HL-60 (cell line): ENCODE measurements around the gene IMMP2L.

ENCODE experiments used
- DNase-seq, 2 experiments: peaks; one replicate each; pipeline ENCODE4 v3.0.0-alpha.2; 2010 to 2020; ENCODE audit warnings: low read depth in 1 of 2, low spot score in 1 of 2
- H3K27ac ChIP-seq: fragments of 250-450 bp; sonication (Bioruptor Pico); replicated peaks from 2 replicates; pipeline ENCODE4 v1.5.1; 2020; ENCODE audit warnings: mild to moderate bottlenecking, moderate library complexity
- H3K27me3 ChIP-seq: fragments of 250-450 bp; sonication (Bioruptor Pico); 2 replicates; pipeline ENCODE4 v1.5.1; 2021; ENCODE audit warnings: mild to moderate bottlenecking, moderate library complexity; ENCODE audit not compliant: insufficient read depth, poor library complexity, severe bottlenecking
- H3K4me3 ChIP-seq: replicated peaks from 2 replicates; pipeline ENCODE4 v1.5.1; 2011; ENCODE audit warnings: mild to moderate bottlenecking, control low read depth, low read length; ENCODE audit not compliant: insufficient read depth
- GABPA ChIP-seq: IDR thresholded peaks from 2 replicates; pipeline ENCODE4 v1.6.1; 2012; ENCODE audit warnings: low read depth
- POLR2AphosphoS5 ChIP-seq: IDR thresholded peaks from 2 replicates; pipeline ENCODE4 v1.6.1; 2012; ENCODE audit warnings: low read depth
- SPI1 ChIP-seq: IDR thresholded peaks from 2 replicates; pipeline ENCODE4 v1.6.1; 2012; ENCODE audit warnings: low read depth, mild to moderate bottlenecking, borderline replicate concordance
- TF ChIP-seq, protein P1 (sequence below): IDR thresholded peaks from 2 replicates; pipeline ENCODE4 v1.6.1; 2012; ENCODE audit warnings: low read depth; ENCODE audit not compliant: insufficient replicate concordance
- TF ChIP-seq, protein P2 (sequence below): IDR thresholded peaks from one replicate; pipeline ENCODE4 v1.5.1; 2011; ENCODE audit warnings: low read length, control low read depth, inconsistent platforms; ENCODE audit not compliant: insufficient read depth

IMMP2L gene

DNA sequence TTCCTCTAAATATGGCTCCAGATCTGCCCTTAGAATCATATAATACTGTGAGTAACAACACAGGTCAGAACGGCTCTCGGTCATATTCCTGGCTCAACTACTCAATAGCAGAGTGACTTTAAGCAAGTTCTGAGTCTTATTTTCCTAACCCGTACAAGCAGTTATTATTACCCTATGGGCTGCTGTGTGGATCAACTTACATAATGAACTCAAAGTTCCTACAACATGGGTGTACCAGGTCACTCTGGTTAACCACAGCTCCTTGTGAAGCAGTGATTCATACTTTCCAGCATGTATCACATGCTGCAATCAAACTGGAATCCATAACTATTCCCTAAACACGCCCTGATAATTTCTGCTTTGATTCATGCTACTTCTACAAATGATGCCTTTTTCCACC is 364.0 kb downstream of the IMMP2L start:
- Histone ChIP-seq H3K27ac (no peak overlapping the region), H3K27me3 (no peaks in the 10 kb centered on the region), H3K4me3 (no peak overlapping the region)
- DNase-seq, result no peak
- TF ChIP-seq POLR2AphosphoS5 (no peak), GABPA (no peak), SPI1 (no peak)
- TF ChIP-seq, protein P1, sequence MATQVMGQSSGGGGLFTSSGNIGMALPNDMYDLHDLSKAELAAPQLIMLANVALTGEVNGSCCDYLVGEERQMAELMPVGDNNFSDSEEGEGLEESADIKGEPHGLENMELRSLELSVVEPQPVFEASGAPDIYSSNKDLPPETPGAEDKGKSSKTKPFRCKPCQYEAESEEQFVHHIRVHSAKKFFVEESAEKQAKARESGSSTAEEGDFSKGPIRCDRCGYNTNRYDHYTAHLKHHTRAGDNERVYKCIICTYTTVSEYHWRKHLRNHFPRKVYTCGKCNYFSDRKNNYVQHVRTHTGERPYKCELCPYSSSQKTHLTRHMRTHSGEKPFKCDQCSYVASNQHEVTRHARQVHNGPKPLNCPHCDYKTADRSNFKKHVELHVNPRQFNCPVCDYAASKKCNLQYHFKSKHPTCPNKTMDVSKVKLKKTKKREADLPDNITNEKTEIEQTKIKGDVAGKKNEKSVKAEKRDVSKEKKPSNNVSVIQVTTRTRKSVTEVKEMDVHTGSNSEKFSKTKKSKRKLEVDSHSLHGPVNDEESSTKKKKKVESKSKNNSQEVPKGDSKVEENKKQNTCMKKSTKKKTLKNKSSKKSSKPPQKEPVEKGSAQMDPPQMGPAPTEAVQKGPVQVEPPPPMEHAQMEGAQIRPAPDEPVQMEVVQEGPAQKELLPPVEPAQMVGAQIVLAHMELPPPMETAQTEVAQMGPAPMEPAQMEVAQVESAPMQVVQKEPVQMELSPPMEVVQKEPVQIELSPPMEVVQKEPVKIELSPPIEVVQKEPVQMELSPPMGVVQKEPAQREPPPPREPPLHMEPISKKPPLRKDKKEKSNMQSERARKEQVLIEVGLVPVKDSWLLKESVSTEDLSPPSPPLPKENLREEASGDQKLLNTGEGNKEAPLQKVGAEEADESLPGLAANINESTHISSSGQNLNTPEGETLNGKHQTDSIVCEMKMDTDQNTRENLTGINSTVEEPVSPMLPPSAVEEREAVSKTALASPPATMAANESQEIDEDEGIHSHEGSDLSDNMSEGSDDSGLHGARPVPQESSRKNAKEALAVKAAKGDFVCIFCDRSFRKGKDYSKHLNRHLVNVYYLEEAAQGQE, result no peak
- TF ChIP-seq, protein P2, sequence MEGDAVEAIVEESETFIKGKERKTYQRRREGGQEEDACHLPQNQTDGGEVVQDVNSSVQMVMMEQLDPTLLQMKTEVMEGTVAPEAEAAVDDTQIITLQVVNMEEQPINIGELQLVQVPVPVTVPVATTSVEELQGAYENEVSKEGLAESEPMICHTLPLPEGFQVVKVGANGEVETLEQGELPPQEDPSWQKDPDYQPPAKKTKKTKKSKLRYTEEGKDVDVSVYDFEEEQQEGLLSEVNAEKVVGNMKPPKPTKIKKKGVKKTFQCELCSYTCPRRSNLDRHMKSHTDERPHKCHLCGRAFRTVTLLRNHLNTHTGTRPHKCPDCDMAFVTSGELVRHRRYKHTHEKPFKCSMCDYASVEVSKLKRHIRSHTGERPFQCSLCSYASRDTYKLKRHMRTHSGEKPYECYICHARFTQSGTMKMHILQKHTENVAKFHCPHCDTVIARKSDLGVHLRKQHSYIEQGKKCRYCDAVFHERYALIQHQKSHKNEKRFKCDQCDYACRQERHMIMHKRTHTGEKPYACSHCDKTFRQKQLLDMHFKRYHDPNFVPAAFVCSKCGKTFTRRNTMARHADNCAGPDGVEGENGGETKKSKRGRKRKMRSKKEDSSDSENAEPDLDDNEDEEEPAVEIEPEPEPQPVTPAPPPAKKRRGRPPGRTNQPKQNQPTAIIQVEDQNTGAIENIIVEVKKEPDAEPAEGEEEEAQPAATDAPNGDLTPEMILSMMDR, result no peak

DNA sequence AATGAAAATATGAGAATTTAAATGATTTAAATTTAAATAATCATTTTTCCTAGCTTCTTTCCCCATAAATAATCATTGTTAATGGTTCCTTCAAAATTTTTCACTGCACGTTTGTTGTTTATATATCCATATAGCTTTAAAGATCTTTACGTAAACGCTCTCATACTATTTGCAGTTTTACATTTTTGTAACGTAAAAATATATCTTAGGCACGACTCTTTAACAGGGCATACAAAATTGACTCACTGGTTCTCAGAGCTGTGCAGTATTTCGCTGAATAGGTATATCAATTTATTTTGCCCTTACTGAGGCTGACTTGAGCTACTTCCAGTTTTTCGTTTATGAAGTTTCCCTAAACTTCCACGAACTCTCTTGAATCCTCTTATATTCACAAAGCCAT is 365.6 kb downstream of the IMMP2L start:
- H3K27me3 ChIP-seq, result no peaks in the 10 kb centered on the region
- TF ChIP-seq, protein P2, result no peak
- no peak for TF ChIP-seq POLR2AphosphoS5
- TF ChIP-seq, protein P1, result no peak
- TF ChIP-seq SPI1, result no peak
- no peak for TF ChIP-seq GABPA
- no peak overlapping the region for H3K27ac ChIP-seq
- no peak overlapping the region for H3K4me3 ChIP-seq
- DNase-seq, result no peak

DNA sequence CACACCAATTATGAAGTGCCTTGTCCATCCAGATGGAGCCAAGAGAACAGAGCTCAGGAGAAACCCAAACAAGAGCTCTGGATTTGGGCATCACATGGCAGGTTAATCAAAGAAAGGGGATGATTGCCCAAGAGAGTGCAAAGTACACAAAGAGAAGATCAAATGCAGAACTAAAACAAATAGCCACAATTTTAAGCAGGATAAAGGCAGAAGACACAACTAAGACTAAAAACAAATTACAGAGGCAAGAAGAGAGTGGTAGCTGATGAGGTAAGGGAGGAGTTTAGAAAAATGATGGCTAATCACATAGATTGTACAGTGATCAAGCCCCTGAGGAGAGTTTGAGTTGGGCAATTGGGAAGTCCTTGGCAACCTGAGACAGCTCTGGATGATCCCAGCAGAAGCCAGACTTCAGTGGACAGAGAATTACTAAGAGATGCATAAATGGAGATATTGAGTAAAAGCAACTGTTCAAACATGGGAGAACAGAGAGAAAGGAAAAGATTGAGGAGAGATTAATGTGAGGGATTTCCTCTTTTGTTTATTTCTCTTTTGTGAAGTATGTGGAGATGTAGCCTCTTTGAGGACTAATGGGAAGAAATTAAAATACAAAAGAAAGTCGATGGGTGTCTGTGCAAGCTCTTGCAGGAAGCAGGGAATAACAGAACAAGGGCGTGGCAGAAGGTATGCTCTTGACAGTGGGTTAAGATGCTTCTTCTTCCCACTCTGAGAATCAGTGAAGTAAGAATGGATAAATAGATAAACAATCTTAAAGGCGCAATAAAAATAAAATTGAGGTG is 369.5 kb downstream of the IMMP2L start:
- TF ChIP-seq GABPA (no peak), SPI1 (no peak), POLR2AphosphoS5 (no peak)
- TF ChIP-seq, protein P1, result no peak
- TF ChIP-seq, protein P2, result no peak
- H3K4me3 ChIP-seq, result no peak overlapping the region
- DNase-seq, result no peak

More for the DNA sequence above, 369.5 kb downstream of the IMMP2L start:
- H3K27me3 ChIP-seq, result no peaks in the 10 kb centered on the region
- H3K27ac ChIP-seq, result no peak overlapping the region
